GM23248 (cell line): Measurements from ENCODE around the gene TMC1.

Experiments used
- EZH2 ChIP-seq: fragments of 200-600 bp; sonication (generic); IDR thresholded peaks from 2 replicates; pipeline ENCODE4 v1.6.1; 2018; ENCODE audit warnings: antibody characterized with exemption, mild to moderate bottlenecking; ENCODE audit not compliant: insufficient read depth, poor library complexity, severe bottlenecking
- EZH2phosphoT487 ChIP-seq: fragments of 200-600 bp; sonication (generic); IDR thresholded peaks from 2 replicates; pipeline ENCODE4 v1.6.1; 2018; ENCODE audit warnings: antibody characterized with exemption, moderate library complexity, mild to moderate bottlenecking, low read depth; ENCODE audit not compliant: insufficient read depth

DNA sequence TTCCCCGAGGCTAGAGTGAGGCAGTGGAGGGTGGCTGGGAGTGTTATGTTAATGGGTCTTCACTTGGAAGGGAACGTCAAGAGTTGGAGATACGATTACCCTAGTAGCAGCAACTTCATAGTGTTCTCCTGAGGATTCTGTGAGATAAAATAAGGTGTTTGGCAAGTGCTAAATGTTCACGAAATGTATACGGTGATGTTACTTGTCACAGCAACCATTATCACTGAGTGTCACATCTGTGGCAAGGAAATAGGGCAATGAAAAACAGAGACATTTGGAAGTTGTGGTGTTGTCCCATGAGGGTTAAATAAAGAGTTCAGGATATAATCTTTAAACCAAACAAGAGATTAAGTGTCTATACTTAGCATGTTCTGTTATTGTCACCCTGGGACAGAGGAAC is 248.1 kb downstream of the TMC1 start:
- TF ChIP-seq EZH2 (no peak), EZH2phosphoT487 (no peak)
